NCI-H2029 treated with DMSO at 0.1 percent for 48 hours (cell line): ENCODE measurements around the gene EFCAB11.

Experiments used
- DNase-seq: peaks from one replicate; lab custom pipeline; 2025; lab: John Stamatoyannopoulos, UW

EFCAB11 gene, protein sequence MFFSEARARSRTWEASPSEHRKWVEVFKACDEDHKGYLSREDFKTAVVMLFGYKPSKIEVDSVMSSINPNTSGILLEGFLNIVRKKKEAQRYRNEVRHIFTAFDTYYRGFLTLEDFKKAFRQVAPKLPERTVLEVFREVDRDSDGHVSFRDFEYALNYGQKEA

DNA sequence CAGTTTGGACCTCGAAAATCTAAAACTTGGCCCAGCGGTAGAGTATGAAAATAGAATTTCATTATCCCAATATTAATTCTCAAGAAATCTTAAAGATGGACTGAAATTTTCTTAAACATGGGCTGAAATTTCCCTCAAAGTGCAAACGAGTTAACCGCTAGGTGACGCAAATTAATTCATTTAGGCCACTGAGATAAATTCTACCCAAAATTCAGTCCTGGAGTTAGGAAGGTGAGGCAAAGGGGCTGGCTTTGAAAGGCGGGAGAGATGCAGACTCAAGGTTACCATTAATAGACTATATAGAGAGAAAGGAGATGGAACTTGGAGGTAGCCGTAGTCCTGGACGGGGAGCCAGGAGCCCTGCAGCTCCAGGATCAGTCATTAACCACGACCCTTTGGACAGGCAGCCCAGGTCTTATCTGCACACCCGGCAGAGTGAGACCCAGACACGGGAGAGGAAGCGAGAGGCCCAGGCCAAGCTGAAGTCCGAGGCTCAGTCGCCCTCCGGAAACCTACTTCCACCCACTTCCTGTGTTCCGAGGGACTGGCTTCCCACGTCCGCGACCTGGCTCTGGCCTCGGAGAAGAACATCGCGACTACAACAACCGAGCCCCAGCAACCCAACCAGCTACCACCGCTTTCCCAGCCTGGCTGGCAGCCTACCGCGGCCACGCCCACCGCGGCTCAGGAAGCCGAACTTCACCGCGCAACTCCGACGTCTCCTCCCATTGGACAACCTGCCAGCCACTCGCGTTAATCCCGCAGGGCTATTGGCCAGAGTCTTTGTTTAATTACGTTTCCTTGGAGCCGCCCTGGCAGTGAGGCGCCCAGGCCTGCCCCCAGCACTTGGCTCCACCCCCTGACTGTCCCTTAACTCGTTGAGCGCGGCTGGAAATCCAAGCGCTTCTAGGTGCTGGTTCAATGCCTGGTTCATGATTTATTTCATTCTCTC lies at the start of gene EFCAB11:
TSS of gene EFCAB11 (minus strand) at position 661 of the 952 bp plus-strand sequence. CDS start at position 591, 70 bp downstream.
- DNase-seq: peak; percentile 85

DNA sequence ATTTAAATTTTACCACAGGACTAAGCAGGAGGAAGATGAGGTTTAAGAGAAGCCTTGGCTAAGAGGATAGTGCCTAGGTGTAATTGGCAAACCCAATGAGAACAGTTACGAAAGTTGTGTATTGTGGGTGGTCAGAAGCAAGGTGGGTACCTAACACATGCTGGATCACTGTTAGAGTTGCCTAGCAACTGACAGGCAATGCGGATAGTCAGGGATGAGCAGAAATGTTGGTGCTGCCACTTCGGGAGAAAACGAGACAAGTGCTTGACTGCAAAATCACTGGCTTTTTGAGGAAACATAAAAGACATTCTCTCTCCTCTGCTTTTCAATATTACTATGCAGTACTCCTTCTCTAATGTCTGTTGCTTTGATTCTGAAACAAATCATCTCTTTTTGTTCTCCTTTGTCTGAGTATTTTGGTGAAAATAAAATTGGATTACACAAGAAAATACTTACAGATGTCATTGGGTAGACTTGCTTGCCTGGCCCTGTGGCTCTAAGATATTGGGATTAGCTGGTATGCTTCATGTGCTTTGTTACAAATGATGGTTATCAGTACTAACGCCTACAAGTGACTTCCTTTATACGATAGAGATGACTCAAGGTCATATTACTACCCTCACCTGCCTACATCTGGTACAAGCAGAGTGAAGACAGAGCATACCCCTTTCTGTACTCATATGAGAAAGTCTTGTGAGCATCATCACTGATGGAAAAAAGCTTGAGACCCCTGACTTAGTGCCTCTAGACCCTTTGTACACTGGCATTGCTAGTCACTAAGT lies 49.2 kb upstream of the EFCAB11 start:
- DNase-seq: no peak

DNA sequence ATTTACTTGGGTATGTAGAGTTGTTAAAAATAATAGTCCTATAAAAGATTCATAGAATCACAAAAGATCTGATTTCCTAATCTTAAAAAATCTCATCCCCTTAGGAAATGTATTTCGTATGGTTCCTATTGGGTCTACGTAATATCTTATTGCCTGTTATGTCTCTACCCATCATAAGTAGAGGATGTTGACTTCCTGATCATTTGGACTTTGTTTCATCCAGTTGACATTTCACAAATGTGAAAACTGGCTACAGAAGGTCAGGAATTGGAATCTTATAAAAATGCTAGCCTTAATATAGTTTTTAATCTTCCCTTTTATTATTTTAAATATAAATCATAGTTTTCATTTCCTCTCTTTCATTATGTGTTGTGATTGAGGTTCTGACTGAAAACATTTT lies 46.4 kb upstream of the EFCAB11 start:
- DNase-seq: no peak

DNA sequence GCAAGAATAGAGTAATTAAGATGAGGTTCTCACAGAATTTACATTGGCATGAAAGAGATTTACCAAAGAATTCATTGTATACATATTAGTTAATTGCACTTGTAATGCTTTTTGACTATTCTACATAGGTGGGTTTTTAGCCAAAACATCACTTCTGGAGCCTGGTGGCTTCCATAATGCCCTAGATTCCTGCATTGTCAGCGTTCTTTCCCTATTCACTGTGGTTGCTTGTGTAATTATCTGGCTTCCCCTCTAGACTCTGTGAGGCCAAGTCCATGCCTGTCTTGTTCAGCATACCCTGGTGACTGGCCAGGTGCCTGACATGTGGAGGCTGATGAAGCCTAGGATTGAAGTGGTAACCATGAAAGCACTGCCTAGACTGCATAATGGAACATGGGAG lies 42.4 kb upstream of the EFCAB11 start:
- DNase-seq: no peak

DNA sequence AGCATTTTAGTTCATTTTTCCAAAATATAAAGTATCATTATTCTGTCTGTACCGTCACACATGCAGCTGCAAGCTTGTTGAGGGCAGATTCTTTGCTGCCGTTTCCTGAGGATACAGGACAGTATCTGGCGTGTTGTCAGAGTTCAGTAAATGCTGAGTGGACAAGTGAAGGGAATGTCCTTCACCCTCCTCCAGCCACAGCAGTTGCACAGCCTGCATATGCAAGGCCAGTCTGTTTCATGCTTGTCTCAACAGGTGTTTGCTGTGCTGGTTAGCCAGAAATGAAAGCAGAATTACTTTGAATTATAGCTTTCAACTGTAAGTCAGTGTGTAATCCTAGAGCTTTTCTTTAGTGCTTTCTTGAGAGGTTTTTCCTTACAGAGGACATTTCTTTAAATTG lies 37.7 kb upstream of the EFCAB11 start:
- DNase-seq: no peak

DNA sequence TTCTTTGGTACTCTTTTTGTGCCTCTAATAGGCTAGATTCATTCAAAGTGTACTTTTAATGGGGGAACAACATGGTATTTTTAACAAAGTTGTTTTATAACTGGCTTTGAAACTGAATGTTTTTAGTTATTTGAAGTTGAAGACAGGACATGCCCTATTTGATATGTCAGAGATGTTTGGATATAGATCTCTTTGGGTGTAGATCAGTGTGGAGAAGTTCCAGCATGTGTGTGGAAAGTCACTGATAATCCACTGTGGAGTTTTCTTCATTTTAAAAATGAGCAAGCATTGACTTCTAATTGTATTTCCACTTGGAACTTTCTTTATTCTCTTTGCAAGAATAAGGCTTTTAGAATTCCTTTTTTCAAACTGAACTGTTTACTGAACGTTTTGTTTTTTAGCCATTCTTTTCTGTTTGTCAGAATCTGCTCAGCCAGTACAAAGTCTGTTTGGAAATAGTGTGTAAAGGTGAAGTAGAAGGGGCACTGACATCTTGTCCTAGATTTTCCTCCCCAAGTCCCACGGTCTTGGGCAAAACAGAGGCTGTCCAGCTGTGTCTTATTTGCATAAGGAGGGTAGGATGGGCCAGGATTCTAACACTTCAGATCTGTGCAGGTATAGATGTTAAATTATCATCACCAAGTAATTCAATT lies 36.2 kb upstream of the EFCAB11 start:
- no peak for DNase-seq

DNA sequence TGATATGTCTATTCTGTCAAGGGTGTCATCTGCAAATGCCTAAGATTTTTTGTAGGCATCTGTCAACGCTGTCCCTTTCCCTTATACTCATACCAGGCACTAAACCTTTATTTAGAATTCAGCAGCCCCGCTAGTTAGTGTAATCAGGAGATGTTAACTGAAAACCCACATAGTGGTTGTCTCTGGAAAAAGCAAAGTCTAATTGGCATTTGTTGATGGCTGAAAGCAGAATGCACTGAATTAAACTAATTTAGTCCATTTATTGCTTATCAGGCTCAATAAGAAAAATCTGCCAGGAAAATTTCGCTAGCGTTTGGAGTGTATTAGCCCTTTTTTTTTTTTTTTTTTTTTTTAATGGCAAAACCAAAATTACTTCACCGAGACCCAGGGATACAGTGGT lies 35.7 kb upstream of the EFCAB11 start:
- no peak for DNase-seq

DNA sequence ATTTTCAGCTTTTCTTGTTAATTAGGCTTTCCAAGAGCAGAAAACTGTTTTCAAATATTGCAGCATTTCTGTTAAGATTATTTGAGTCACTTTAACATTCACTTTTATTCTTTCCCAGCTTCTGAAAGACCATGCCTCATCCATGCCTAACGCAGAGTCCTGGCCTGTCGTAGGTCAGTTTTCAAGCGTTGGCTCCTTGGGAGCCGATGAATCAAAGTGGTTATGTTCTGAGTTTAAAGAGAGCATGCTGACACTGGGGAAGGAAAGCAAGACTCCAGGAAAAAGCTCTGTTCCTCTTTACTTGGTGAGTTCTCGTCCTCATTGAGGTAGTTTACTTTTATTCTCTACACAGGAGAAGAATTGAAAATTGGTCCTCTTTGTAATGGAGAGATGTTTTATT lies 34.3 kb upstream of the EFCAB11 start:
- no peak for DNase-seq

DNA sequence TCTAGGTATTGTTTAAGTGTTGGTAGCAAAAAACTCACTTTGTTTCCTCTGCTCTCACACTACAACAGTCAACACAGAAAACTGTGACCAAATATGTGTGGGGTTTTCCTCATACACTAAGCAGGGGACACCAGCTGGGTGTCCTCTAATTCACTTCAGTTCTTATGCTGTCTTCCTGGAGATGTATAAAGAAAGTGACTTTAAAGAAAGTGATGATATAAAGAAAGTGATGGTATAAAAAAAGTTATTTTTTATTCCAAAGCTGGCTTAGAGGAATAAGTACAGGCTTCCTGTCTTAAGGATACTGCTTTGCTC lies 32.6 kb upstream of the EFCAB11 start:
- no peak for DNase-seq

DNA sequence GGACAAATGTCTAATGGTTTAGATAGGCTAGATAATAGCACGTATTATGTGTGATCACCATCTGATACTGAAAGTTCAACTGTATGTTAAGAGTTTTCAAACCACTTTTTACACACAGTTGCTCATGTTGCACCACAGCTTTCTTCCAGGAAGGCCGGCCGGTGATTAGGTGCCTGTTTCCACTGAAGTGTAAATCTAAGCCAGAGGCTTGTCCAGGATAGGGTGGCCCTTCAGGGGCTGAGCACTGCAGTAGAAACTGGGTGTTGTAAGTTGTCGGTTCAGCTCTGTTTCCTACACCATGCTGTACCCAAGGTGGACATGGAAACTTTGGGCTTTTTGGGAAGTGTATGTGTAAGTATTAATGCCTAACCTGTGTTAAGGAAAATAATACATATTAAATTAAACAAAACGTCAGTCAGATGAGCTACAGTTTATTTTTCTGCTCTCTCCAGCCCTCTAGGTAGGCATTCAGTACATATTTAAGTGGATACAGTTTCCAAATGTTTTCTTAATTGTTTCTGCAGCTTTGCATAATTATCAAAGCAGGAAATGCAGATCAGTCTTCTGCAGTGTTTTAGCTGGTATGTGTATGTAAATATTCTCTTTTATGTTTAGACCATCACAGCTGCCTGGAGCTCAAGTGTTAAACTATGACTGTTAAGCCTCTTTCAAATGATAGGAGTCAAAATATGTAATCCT lies 32.1 kb upstream of the EFCAB11 start:
- DNase-seq: no peak

DNA sequence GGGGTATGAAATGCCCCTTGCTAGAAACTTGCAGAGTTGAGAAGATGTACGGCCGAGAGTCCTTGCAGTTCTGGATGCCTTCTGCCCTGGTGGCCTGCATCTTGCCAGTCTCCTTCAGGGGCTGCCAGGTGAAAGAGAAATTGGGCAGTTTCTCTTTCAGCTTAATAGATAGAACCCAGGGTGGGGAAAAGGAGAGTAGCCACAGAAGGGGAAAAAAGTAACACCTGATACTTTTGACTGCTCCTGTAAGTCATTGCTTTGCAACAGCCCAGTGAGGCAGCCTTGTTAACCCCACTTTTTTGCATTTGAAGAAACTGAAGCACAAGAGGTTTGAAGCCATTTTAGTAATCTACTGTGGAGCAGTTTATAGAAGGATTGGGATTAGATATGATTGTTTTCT lies 28.8 kb upstream of the EFCAB11 start:
- no peak for DNase-seq

DNA sequence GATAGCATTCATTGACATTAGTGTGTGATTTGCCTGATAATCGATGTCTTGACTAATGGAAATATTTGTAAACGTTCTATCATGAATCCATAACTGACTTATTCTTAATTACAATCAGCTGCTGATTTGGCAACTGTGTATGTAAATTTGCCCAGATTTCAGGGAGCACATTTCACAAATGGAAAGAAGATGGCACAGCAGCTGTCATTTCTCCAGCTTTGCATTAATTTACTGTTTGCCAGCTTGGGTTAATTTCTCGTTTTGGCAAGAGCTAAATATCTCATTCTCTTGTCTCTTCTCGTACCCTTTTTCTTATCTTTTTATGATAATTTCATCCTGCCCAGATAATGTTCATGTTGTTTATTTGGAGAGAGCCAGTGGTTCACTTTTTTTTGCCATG lies 24.1 kb upstream of the EFCAB11 start:
- DNase-seq: no peak

DNA sequence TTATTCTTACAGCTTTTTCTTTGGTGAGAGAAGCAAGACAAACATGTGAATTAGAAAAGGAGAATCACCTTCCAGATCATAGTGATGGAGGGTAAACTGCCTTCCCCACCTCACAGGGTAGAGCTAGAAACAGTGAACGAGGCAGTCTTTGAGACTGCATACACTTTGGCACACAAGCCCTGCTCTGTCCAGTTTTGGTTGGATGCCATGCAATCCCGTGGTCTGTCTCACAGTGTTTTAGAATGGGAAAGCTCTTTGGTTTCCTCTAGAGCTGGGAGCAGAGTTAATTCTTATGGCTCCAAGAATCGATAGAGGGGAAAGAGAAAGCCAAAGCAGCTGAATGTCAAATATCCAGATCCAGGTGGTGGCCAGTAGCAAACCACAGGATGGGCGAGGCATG lies 23.1 kb upstream of the EFCAB11 start:
- DNase-seq: no peak

DNA sequence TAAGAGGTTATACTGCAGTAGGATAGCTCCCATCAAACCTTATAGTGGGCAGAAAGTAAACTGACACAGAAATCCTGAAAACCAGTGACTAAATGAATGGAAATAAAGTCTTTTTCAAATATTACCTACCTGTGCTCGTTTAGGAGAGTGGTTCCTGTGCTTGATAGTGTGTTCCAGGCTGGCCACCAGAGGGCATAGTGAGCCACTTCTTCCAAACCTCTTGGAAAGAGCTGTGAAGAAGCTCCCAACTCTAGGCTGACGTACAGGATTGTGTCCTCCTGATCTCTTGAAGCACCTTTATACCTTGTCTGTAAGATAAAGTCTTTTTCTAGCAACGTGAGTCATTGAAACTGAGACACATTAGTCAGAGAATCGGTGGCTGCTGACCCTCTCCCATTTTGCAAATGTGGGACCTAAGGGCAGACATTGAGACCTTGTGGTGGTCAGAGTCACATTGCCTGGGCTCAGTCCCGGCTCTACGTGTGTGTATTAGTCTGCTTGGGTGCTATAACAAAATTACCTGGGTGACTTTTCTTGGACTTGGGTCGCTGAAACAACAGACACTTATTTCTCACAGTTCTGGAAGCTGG lies 18.8 kb upstream of the EFCAB11 start:
- no peak for DNase-seq

DNA sequence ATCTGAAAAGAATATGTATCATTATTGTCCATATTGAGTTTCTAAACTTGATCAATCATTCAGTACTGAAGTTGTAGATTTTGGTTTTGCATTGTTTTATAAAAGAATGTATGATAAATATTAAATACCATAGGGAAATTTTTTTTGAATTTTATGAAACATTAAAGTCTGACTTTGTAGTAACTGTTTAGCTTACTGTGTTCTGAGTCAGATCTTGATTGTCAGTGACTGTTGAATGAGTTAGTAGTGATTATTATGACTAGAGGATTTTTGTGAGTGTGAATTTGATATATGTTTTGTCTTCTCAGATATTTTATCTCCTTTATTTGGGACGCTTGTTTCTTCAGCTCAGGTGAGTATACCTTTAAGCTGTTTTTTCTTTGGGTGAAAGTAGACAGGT lies 11.3 kb upstream of the EFCAB11 start:
- DNase-seq: no peak

DNA sequence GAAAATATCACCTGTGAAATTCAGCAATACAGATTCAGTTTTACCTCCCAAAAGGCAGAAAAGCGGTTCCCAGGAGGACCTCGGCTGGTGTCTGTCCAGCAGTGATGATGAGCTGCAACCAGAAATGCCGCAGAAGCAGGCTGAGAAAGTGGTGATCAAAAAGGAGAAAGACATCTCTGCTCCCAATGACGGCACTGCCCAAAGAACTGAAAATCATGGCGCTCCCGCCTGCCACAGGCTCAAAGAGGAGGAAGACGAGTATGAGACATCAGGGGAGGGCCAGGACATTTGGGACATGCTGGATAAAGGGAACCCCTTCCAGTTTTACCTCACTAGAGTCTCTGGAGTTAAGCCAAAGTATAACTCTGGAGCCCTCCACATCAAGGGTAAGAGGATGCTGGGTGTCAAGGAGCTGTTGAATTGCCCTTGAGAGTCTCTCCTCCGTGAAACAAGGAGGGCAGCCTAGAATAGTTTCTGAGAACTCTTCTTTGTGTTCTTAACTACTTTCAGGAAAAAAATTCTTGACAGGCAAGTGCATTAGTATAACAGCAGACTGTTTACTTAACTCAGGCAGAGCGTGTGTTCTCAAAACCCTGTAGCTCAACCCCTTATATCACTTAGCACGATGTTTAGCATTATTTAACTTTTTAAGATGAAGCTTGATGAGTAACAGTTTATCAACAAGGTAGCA lies 8.9 kb upstream of the EFCAB11 start:
- DNase-seq: no peak

DNA sequence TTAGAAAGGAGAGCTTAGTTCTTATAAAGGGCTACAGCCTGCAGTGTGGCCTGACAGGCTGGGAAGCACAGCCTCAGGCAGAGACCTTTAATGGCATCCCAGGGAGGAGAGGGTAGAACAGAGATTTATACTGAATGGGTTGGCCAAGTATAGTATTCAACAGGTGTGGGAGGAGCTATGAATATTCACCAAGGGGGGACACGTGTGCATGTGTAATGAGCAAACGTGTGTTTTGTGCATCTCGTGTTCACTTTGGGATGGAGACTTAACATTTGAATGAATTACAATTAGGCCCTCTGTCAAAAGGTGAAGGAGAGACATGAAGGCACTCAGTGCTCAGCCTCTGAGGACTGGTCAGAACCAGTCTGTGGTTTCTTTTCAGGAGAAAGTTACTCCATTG lies 6.4 kb upstream of the EFCAB11 start:
- DNase-seq: no peak

DNA sequence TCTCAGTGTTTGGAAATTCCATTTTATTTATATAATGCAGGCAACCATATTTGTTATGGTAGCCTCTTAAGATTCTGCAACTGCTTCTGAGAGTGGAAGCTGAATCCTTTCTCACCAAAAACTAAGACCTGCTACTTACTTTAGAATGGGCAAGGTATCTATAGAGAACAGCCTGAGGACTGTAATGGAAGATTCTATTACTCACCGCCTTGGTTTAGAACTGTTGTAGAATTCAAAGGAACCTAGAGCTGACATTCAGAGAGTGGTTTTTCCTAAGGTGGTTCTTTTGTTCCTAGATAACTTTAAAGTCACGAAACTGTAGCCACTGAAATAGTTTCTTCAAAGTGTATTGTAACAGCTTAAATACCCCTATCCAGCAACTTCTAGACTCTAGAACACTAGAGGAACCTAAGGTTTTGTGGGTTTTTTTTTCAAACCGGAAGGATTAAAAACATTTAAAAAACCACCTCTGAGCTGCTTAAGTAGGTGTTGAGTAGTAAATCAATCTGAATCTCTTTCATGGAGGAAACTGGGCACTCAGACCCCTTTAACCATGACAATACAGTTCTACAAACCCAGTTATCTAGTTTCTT lies 5.4 kb upstream of the EFCAB11 start:
- no peak for DNase-seq

DNA sequence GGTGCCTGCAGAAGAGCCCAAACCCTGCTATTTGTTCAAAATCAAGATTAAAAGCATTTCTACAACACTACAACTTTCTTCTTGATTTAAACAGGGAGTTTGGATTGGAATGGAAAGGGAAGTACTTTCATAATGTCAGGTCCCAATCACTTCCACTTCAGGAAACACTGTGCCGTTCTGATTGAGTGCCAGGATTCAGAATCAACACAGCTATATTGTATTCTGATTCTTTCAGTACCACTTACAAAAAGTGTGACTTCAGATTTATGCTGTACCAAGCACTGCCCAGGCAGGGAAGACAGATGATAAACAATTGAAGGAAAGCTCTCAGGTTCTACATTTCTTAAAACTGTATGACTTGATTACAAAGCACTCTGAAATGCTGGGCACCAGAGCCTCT lies 4.4 kb upstream of the EFCAB11 start:
- no peak for DNase-seq

DNA sequence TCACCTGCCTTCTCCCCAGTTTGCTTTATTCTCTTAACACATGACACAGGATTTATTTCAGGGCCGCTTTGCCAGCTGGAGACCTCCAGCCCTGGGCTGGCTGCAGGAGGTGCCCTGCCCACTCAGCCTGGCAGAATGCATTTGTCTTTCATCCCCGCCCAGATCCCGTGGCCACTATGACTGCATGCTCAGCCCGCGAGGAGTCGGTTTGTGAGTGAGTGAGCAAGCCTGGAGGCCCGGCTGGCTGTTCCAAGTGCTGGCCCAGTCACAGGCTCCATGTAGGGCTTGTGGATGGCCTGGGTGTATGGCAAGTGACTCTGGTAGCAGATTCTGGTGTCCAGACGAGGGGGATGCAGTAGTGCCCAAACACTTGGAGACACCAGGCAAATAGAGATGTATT lies 3.3 kb upstream of the EFCAB11 start:
- DNase-seq: no peak
